ENCODE measurements around the gene VPS13A. TPM values are rescaled to one million over a fixed set of nuclear protein-coding genes. Genes with fewer than 3 reads are reported as not detected.

Gene VPS13A
- total and polyA plus RNA-seq, 12 donors: 16.2 to 64.0 (median 32.2) TPM

- no peak for DNase-seq
- intact Hi-C loops (cut with DNase I): no loop called here
- WGBS, 4 donors: 94 to 98% (median 96%) methylated on average over 7 of the region's 7 CpGs
- Histone ChIP-seq H3K4me3 (no peak overlapping the region), H3K4me1 (replicated peaks in 1 of 2) (peaks cover 3 to 8% of the 10 kb centered on the region in 2 donors), H3K27me3 (no peaks in the 10 kb centered on the region), H3K27ac (no peak overlapping the region), H3K36me3 (replicated peaks in 1 of 2) (no peaks in the 10 kb centered on the region), H3K9me3 (replicated peaks in 1 of 3) (peaks cover 0 to 5% (median 4%) of the 10 kb centered on the region in 3 donors)
- TF ChIP-seq CTCF (IDR thresholded peaks at IDR 0.05) (no peak), POLR2A (IDR thresholded peaks at IDR 0.05) (no peak)
These were observed 107.3 kb downstream of the VPS13A start for GRCh38 chr9:77284616-77285015.

- TF ChIP-seq POLR2A (IDR thresholded peaks at IDR 0.05) (no peak), CTCF (IDR thresholded peaks at IDR 0.05) (no peak)
- Histone ChIP-seq H3K27ac (no peak overlapping the region), H3K4me3 (no peak overlapping the region), H3K4me1 (replicated peaks in 1 of 2) (peaks cover 0 to 7% of the 10 kb centered on the region in 2 donors), H3K9me3 (replicated peaks in 1 of 3) (peaks cover 0 to 5% (median 0%) of the 10 kb centered on the region in 3 donors), H3K27me3 (no peaks in the 10 kb centered on the region), H3K36me3 (replicated peaks in 1 of 2) (no peaks in the 10 kb centered on the region)
- intact Hi-C loops (cut with DNase I): no loop called here
- no peak for DNase-seq
These were observed 113.0 kb downstream of the VPS13A start for GRCh38 chr9:77290373-77290772.

- DNase-seq: no peak
These were observed 114.4 kb downstream of the VPS13A start for GRCh38 chr9:77291714-77292113.

GRCh38 chr9:77293949-77294348, 116.6 kb downstream of the VPS13A start:
- intact Hi-C loops (cut with DNase I): no loop called here
- Histone ChIP-seq H3K27ac (no peak overlapping the region), H3K4me3 (no peak overlapping the region), H3K36me3 (replicated peaks in 1 of 2) (no peaks in the 10 kb centered on the region), H3K27me3 (no peaks in the 10 kb centered on the region), H3K9me3 (replicated peaks in 1 of 3) (no peaks in the 10 kb centered on the region), H3K4me1 (replicated peaks in 1 of 2) (peaks cover 0 to 7% of the 10 kb centered on the region in 2 donors)
- WGBS, 4 donors: 82 to 92% (median 87%) methylated on average over 6 of the region's 6 CpGs
- no peak for DNase-seq
- TF ChIP-seq POLR2A (IDR thresholded peaks at IDR 0.05) (no peak), CTCF (IDR thresholded peaks at IDR 0.05) (no peak)

More at GRCh38 chr9:77291714-77292113, 114.4 kb downstream of the VPS13A start:
- H3K9me3 ChIP-seq (replicated peaks in 1 of 3): peaks cover 0 to 5% (median 0%) of the 10 kb centered on the region in 3 donors
- H3K36me3 ChIP-seq (replicated peaks in 1 of 2): no peaks in the 10 kb centered on the region
- TF ChIP-seq POLR2A (IDR thresholded peaks at IDR 0.05): no peak
- peak in 3 of 6 experiments; percentile 12 to 15 (median 14) for TF ChIP-seq CTCF (IDR thresholded peaks at IDR 0.05)
- H3K4me1 ChIP-seq (replicated peaks in 1 of 2): peaks cover 0 to 7% of the 10 kb centered on the region in 2 donors
- intact Hi-C loops (cut with DNase I): no loop called here
- H3K27ac ChIP-seq: no peak overlapping the region
- H3K4me3 ChIP-seq: no peak overlapping the region
- WGBS, 4 donors: 50 to 77% (median 75%) methylated on average over 1 of the region's 1 CpG
- H3K27me3 ChIP-seq: no peaks in the 10 kb centered on the region

Data from adrenal gland (tissue), 12 donors.